Astrocyte of the cerebellum (primary cell): ENCODE results near the gene A4GALT.

Source experiments
- DNase-seq: peaks from one replicate; pipeline ENCODE4 v3.0.0-alpha.2; 2011; ENCODE audit warnings: low read depth
- H3K4me3 ChIP-seq: 2 replicates; pipeline ENCODE4 v1.5.1; 2011; ENCODE audit warnings: mild to moderate bottlenecking, low read depth, low read length, moderate library complexity
- in situ Hi-C: cut with HindIII; loops from 2 replicates; pipeline ENCODE4 v1.10.0; 2017; ENCODE audit warnings: low sequenced_read_pairs
- TF ChIP-seq, protein P1 (sequence below): IDR thresholded peaks from 2 replicates; pipeline ENCODE4 v1.5.1; 2012; ENCODE audit warnings: low read length, low read depth, moderate library complexity, mild to moderate bottlenecking; ENCODE audit errors: missing control alignments

A4GALT gene

DNA sequence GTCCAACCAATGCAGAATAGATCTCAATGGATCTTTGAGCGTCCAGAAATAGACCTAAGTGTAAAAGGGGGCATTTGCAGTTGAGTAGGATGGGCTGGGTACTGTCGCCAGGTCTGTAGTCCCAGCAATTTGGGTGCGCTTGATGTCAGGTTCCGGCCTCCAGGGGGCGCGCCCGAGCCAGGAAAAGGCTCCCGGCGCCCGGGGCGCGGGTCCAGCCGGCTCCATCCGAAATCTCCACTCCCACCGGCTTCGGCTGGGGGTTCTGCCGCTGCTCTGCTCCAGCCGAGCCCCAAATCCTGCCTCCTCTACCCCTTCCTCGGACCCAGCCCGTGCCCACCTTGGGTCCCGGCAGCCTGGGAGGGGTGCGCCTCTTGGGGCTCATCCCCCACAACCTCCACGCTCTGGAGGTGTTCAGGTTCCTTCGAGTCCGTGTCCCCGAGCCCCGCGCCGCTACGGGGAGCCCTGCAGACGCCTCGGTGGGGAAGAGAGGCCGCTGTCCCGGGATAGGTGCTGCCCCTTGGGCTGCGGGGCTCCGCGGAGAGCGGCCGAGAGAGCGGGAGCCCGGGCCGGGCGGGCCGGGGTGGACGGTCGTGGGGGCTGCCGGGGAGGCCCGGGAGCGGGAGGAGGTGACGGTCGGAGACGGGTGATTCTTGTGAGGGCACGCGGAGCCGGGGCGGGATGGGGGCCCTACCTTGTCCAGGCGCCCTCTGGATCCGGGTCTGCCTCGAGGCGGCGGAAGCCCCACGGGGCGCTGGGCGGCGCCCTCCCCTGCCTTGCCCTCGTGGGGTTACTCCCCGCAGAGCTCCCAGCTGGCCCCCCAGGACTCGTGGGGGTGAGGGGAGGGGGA lies 58.5 kb downstream of the A4GALT start:
- TF ChIP-seq, protein P1, sequence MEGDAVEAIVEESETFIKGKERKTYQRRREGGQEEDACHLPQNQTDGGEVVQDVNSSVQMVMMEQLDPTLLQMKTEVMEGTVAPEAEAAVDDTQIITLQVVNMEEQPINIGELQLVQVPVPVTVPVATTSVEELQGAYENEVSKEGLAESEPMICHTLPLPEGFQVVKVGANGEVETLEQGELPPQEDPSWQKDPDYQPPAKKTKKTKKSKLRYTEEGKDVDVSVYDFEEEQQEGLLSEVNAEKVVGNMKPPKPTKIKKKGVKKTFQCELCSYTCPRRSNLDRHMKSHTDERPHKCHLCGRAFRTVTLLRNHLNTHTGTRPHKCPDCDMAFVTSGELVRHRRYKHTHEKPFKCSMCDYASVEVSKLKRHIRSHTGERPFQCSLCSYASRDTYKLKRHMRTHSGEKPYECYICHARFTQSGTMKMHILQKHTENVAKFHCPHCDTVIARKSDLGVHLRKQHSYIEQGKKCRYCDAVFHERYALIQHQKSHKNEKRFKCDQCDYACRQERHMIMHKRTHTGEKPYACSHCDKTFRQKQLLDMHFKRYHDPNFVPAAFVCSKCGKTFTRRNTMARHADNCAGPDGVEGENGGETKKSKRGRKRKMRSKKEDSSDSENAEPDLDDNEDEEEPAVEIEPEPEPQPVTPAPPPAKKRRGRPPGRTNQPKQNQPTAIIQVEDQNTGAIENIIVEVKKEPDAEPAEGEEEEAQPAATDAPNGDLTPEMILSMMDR = peak; percentile 76
- in situ Hi-C loops = no loop called here

DNA sequence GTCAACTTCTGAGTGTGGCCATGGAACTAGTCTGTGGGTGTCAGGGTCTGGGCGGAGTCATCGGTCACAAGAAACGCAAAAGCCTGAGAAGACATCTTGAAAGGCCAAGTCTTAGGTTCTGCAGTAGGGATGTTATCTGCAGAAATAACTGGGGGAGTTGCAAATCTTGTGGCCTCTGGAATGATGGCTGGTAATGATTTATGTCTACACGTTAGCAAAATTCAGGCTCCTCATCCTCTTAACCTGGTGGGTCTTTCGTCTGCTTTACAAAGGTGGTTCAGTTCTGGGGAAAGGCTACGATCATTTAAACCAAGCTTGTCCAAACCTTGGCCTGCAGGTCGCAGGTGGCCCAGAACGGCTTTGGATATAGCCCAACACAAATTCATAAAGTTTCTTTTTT lies 64.1 kb downstream of the A4GALT start:
- TF ChIP-seq, protein P1 = no peak
- no peak for DNase-seq
- H3K4me3 ChIP-seq = no peak overlapping the region
- in situ Hi-C loops = no loop called here

More for the DNA sequence above, 58.5 kb downstream of the A4GALT start:
- DNase-seq = no peak
- peak overlapping the region; percentile 54 for H3K4me3 ChIP-seq

DNA sequence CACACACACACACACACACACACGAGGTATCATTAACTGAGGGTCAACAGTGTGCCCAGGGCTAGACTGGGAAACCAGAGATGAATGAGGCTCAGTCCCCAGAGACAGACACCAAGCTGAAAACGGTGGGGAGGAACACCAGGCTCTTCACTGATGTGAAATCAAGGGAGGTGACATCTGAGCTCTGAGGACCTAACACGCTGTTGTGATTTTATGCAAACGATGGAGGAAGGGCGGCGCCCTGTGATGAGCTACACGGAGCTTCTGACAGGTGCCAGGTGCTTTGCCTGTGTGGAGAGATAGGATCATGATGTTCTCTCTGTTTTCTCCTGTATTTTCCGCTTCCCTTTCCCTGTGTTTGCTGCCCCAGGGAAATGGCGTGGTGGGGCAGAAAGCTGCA lies 65.0 kb downstream of the A4GALT start:
- no peak for DNase-seq
- in situ Hi-C loops = no loop called here
- no peak overlapping the region for H3K4me3 ChIP-seq
- TF ChIP-seq, protein P1 = no peak

DNA sequence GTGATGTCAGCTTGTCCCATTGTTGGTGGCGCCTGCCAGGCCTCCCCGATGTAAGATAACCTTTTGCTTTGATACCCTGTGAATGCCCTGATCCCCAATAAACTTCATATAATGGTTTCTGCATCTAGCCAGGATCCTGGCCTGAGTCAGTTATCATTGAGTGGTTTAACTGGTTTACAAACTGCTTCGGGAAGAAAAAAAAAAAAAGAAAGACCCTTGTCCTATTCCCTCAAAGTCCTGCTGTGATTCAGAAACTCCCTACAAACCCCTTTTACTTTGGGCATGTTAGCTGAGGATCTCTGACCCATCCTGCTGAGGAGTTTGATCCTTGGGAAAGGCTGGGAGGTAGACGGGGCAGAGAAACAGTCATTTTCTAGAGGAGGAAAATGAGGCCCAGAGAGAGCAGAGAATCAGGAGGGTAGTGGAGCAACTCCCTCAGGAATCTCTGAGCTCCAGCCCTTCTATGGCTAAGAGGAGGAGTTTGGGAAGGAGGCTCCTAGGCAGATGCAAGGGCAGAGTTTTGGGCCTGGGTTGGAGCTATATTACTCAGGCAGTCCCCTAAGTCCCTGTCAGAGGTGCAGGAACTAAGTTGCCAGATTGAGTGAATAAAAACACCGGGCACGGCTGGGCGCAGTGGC lies 66.1 kb downstream of the A4GALT start:
- H3K4me3 ChIP-seq = no peak overlapping the region
- no peak for DNase-seq
- TF ChIP-seq, protein P1 = no peak
- in situ Hi-C loops = no loop called here

DNA sequence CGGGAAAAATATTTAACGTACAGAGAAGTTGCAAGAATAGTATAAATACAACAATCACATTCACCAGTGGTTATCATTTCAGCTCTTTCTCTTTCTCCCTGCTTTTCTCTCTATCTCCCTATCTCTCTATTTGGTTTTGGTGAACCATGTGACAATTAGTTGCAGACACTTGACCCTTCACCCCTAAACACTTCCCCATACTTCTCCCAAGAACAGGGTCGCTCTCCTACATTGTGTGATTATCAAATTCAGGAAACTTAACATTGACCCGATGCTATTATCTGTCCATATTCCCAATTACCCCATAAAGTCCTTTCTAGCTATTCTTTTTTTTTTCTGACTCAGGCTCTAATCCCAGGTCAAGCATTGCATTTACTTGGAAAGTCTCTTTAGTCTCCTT lies 66.7 kb downstream of the A4GALT start:
- TF ChIP-seq, protein P1 = no peak
- in situ Hi-C loops = no loop called here
- no peak overlapping the region for H3K4me3 ChIP-seq
- DNase-seq = no peak

DNA sequence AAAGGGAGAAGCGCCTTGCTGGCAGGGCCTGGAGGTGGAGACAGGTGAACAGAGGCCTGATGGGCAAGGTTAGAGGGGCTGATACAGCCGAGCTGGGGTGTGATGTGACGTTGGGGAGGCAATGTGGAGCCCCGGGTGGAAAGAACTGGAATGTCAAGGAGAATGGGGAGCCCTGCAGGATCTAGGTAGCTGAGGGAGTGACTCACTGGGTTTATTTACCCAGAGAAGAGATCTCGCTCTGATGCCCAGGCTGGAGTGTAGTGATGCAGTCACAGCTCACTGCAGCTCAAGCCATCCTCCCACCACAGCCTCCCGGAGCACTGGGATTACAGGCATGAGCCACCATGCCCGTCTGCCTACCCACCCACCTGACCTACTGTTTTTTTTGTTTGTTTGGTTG lies 69.5 kb downstream of the A4GALT start:
- in situ Hi-C loops = no loop called here
- H3K4me3 ChIP-seq = no peak overlapping the region
- no peak for DNase-seq
- TF ChIP-seq, protein P1 = no peak
